ENCODE results near the gene STMN3. TPM values are rescaled to one million over a fixed set of nuclear protein-coding genes. Genes with fewer than 3 reads are reported as not detected.

The STMN3 gene
- total RNA-seq, 2 experiments from 2014 or later: 15.4 to 17.6 TPM

DNA sequence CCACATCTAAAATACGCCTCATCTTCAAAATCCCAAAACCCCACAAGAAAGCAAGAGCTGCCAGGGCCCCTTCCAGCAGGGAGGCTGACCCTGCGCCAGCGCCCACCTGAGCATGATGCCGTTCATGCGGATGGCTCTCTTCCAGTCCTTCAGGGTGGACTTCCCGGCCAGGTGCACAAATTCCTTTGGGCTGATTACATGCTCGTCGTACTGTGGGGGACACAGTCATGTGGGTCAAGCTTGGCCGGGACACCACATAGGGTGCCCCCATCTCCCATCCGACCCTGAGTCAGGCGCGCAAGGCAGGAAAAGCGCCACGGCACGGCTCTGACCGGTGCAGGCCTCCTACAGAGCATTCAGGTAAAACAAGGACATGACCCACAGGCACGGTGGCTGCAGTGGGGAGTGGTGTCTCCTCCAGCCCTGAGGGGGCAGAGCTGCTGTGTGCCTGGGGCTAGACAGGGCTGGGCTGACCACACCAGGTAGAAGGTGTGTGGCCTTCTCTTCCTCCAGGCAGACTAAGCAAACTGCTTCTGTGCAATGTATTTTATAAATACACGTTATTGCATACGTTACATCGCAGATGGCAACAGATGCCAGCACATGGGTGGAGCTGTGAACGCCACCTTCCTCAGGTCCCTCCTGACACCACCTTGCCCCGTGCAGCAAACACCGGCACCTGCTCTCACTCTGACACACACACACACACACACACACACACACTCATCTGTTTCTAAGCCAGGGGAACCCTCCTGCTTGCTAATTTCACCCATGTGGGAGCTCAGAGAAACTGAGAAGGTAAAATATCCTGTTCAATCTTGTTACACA is 55.4 kb downstream of the STMN3 start:
- no peak for ATAC-seq
- POLR2A ChIA-PET: no interaction called here
- H3K27me3 Mint-ChIP-seq: no peaks in the 10 kb centered on the region
- H3K4me3 Mint-ChIP-seq: no peak overlapping the region
- no peaks in the 10 kb centered on the region for H3K9me3 Mint-ChIP-seq (ENCODE audit: low read depth)
- no peaks in the 10 kb centered on the region for H3K4me1 Mint-ChIP-seq
- intact Hi-C loops (cut with DNase I, micrococcal nuclease): no loop called here
- CTCF ChIA-PET: interaction anchor here (0.6 kb wide), 1 partner anchor 9 kb away, joined by 3 read pairs; no protein-coding TSS in a partner anchor
- H3K36me3 Mint-ChIP-seq (ENCODE audit: low read depth): peaks cover 37% of the 10 kb centered on the region
- DNase-seq: no peak
- no peak overlapping the region for H3K27ac Mint-ChIP-seq

DNA sequence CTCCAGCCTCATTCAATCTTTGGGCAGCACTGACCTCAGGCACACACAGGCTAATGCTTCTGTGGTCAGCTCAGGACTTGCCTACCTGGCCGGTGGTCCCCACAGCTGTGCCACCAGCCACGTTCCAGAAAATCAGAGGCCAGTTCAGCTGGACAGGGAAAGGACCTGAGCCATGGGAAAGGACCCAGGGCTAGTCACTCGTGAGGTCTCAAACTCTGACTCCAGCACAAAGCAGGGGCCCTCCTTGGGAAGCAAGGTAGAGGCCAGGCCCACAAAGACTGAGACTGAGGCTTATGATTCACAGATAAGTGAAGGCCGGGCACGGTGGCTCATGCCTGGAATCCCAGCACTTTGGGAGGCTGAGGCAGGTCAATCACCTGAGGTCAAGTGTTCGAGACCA is 56.8 kb downstream of the STMN3 start:
- Mint-ChIP-seq H3K9me3 (ENCODE audit: low read depth) (no peaks in the 10 kb centered on the region), H3K4me3 (no peak overlapping the region), H3K4me1 (no peaks in the 10 kb centered on the region), H3K36me3 (ENCODE audit: low read depth) (peaks cover 26% of the 10 kb centered on the region), H3K27me3 (no peaks in the 10 kb centered on the region), H3K27ac (no peak overlapping the region)
- intact Hi-C loops (cut with DNase I, micrococcal nuclease): no loop called here
- POLR2A ChIA-PET: no interaction called here
- DNase-seq: no peak
- no peak for ATAC-seq
- CTCF ChIA-PET: interaction anchor here (0.8 to 0.9 kb wide), 2 partner anchors 14 to 59 kb away, joined by 3 to 4 read pairs; no protein-coding TSS in a partner anchor

DNA sequence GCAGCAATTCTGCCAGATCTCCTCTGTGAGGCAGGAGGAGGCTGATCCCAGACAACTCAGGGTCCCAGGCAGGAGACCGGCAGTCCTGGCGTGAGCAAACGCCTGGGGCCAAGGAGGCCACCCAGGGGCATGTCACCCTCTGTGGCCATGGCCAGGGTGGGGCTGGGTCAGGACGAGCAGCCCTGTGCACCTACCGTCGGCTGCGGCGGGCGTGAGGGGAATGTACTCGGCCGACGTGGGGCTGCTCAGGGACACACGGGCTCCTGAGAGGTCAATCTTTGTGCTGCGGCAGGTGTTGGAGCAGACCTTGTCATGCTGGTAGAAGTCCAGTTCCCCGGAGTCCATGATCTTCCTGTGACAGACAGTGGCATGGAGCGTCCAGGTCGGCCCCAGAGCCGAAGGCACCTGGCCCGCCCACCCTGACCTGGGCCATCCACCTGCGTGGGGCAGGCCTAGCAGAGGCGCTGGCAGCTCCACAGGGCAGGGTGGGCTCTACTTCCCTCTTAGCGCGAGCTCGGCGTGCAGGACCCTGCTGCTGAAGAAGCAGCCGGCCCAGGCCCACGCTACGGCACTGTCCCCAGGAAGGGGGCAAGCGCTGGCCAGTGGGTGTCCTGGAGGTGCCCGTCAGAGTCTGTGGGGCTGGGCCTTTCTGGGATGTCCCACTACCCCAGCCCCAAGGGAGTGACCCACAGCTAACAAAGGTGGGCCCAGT is 57.7 kb downstream of the STMN3 start:
- intact Hi-C loops (cut with DNase I, micrococcal nuclease): no loop called here
- H3K36me3 Mint-ChIP-seq (ENCODE audit: low read depth): peaks cover 30% of the 10 kb centered on the region
- no peaks in the 10 kb centered on the region for H3K27me3 Mint-ChIP-seq
- POLR2A ChIA-PET: no interaction called here
- H3K27ac Mint-ChIP-seq: no peak overlapping the region
- H3K9me3 Mint-ChIP-seq (ENCODE audit: low read depth): no peaks in the 10 kb centered on the region
- no peak overlapping the region for H3K4me3 Mint-ChIP-seq
- ATAC-seq: no peak
- no peaks in the 10 kb centered on the region for H3K4me1 Mint-ChIP-seq
- CTCF ChIA-PET: interaction anchor here (0.8 to 0.9 kb wide), 2 partner anchors 13 to 58 kb away, joined by 3 to 4 read pairs; no protein-coding TSS in a partner anchor
- DNase-seq: no peak

DNA sequence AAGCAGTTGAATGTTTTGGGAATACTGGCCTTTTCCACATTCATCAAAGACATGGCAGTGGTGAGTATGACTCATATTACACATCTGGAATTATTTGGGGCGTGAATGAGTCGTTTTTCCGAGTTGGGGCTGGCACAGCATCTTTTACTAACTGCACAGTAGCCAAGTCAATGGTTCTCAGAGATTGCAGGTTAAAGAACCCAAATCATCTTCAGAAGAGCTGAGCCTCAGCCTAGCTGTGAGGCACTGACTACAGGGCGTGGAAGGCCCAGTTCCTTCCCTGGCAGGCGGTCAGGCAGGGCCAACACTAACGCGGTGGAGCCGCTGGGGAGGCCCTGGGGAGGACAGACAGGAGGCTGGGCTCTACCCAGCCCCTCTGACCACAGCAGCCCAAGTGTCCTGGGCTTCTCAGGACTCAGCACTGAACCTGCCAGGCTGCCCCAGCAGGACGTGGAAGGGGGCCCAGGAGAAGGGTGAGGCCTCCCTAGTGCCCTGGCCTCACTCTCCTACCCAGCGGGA is 59.1 kb downstream of the STMN3 start:
- H3K36me3 Mint-ChIP-seq (ENCODE audit: low read depth): peaks cover 30% of the 10 kb centered on the region
- H3K4me1 Mint-ChIP-seq: no peaks in the 10 kb centered on the region
- ChIA-PET POLR2A (no interaction called here), CTCF (no interaction called here)
- intact Hi-C loops (cut with DNase I, micrococcal nuclease): no loop called here
- H3K27ac Mint-ChIP-seq: no peak overlapping the region
- H3K9me3 Mint-ChIP-seq (ENCODE audit: low read depth): no peaks in the 10 kb centered on the region
- no peak for ATAC-seq
- DNase-seq: no peak
- no peaks in the 10 kb centered on the region for H3K27me3 Mint-ChIP-seq
- no peak overlapping the region for H3K4me3 Mint-ChIP-seq

DNA sequence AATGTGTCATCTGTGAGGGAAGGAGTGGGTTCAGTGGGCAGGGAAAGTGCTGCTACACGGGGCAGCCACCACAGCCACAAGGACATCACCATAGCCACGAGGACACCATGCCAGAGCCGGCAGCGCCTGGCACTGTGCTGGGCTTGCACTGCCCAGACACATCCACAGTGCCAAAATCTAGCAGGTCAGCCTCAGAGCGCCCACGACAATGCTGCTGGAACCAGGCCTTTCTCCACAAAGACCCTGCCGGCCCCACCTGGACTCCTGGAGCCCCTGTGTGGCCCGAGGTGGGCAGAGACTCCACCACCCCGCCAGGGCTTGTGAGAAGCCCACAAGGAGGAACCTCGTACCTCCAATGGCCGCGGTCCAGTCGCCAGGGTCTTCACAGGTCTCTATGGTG is 60.6 kb downstream of the STMN3 start:
- Mint-ChIP-seq H3K4me1 (peaks cover 6% of the 10 kb centered on the region), H3K4me3 (no peak overlapping the region), H3K9me3 (ENCODE audit: low read depth) (no peaks in the 10 kb centered on the region), H3K36me3 (ENCODE audit: low read depth) (peaks cover 27% of the 10 kb centered on the region), H3K27me3 (no peaks in the 10 kb centered on the region), H3K27ac (no peak overlapping the region)
- intact Hi-C loops (cut with DNase I, micrococcal nuclease): no loop called here
- ATAC-seq (no peak), DNase-seq (no peak)
- ChIA-PET POLR2A (no interaction called here), CTCF (no interaction called here)

DNA sequence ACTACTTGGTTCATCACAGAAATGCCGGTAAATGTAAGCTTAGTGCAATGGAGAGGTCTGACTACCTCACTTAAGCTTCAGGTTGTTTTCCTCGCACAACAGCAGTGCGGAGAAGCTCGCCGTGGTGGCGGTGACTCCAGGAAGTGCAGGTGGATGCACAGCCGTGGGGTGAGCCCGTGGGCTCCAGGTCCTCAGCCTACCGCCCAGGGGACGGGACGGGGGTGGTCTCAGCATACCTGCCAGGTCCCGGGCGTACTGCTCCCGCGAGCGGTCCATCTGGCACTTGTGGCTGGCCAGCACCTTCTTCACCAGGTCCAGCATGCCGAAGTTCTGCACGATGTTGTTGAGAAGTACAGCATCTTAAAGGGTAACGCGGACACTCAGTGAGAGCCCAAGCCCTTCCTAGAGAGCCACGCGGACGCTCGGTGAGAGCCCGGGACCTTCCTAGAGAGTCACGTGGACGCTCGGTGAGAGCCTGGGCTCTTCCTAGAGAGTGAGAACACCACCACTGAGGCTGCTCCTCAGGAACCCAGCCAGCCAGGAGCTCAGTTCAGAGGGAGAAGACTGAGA is 61.4 kb downstream of the STMN3 start:
- intact Hi-C loops (cut with DNase I, micrococcal nuclease): no loop called here
- Mint-ChIP-seq H3K27ac (no peak overlapping the region), H3K27me3 (no peaks in the 10 kb centered on the region), H3K36me3 (ENCODE audit: low read depth) (peaks cover 30% of the 10 kb centered on the region), H3K9me3 (ENCODE audit: low read depth) (no peaks in the 10 kb centered on the region), H3K4me1 (peaks cover 11% of the 10 kb centered on the region), H3K4me3 (no peak overlapping the region)
- POLR2A ChIA-PET: no interaction called here
- ATAC-seq (no peak), DNase-seq (no peak)
- CTCF ChIA-PET: interaction anchor here (0.6 kb wide), 1 partner anchor 465 kb away, joined by 4 read pairs; no protein-coding TSS in a partner anchor

DNA sequence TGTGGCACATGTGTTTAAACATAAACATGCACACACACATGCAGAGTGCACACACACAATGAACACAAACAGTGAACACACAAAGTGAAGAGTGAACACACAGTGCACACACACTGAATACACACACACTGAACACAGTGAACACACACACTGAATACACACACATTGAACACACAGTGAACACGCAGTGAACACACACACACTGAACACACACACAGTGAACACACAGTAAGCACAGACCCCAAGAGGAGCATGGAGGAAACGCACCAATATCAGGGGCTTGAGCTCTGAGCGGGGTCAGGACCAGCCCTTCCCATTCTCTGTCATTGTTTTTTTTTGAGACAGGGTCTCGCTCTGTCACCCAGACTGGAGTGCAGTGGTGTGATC is 62.1 kb downstream of the STMN3 start:
- Mint-ChIP-seq H3K9me3 (ENCODE audit: low read depth) (no peaks in the 10 kb centered on the region), H3K27ac (no peak overlapping the region), H3K4me1 (peaks cover 11% of the 10 kb centered on the region), H3K27me3 (no peaks in the 10 kb centered on the region), H3K36me3 (ENCODE audit: low read depth) (peaks cover 30% of the 10 kb centered on the region), H3K4me3 (no peak overlapping the region)
- intact Hi-C loops (cut with DNase I, micrococcal nuclease): no loop called here
- ATAC-seq (no peak), DNase-seq (no peak)
- POLR2A ChIA-PET: no interaction called here
- CTCF ChIA-PET: no interaction called here

DNA sequence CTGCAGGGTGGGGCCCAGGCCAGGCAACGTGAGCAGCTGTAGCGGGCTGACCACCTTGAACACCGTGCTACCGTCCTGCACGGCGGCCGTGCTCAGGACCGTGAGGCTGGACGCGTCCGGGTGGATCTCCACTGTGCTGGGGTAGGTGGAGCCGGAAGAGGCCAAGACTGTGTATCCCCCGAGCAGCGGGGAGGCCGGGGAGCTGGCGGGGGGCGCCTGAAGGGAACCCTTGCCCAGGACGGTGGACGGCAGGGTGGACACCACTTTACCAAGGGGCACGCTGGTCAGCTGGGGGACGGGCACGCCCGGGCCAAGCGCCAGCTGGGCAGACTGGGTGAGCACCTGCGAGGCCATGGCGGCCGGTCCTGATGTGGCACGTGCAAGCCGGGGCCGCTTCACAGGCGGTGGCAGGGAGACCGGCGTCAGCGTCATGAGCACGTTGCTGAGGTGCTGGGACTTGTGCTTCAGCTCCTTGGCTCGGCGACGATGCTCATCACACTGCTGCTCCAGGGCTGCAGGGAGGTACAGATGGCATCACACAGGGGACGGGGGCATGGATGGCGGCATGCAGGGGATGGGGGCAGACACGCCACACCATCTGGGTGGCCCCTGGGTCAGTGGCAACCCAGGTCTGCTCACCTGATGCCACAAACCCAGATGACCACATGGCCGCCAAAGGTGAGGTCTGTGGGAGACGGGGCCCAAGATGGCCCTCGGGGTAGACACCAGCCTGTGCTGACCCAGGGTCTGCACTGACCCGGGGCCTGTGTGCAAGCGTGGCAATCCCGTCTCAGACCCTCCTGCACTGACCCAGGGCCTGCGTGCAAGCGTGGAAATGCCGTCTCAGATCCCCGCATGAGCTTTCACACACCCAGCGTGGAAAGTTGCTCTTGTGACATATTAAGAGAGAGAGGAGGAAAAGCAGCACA is 62.7 kb downstream of the STMN3 start:
- no peak overlapping the region for H3K4me3 Mint-ChIP-seq
- POLR2A ChIA-PET: no interaction called here
- peaks cover 11% of the 10 kb centered on the region for H3K4me1 Mint-ChIP-seq
- H3K9me3 Mint-ChIP-seq (ENCODE audit: low read depth): no peaks in the 10 kb centered on the region
- peaks cover 29% of the 10 kb centered on the region for H3K36me3 Mint-ChIP-seq (ENCODE audit: low read depth)
- CTCF ChIA-PET: no interaction called here
- DNase-seq (no peak), ATAC-seq (no peak)
- no peak overlapping the region for H3K27ac Mint-ChIP-seq
- intact Hi-C loops (cut with DNase I, micrococcal nuclease): no loop called here
- H3K27me3 Mint-ChIP-seq: no peaks in the 10 kb centered on the region

Other genes starting within 250 kb of the STMN3 start
- not detected for gene KCNQ2, start 180.8 kb downstream of the STMN3 start, total RNA-seq
- under 1 TPM; 0.69 to 0.81 TPM for gene EEF1A2, start 154.3 kb downstream of the STMN3 start, total RNA-seq
- 100 to 1,000 TPM; 119 to 133 TPM for gene PPDPF, start 132.7 kb downstream of the STMN3 start, total RNA-seq
- gene PTK6, start 116.0 kb downstream of the STMN3 start, total RNA-seq: under 1 TPM; 0.25 to 0.48 TPM
- not detected for gene SRMS, start 105.7 kb downstream of the STMN3 start, total RNA-seq
- gene FNDC11, start 99.3 kb downstream of the STMN3 start, total RNA-seq: under 1 TPM; 0.18 to 0.27 TPM
- gene HELZ2, start 79.2 kb downstream of the STMN3 start, total RNA-seq: 10 to 100 TPM; 16.1 to 18.7 TPM
- 10 to 100 TPM; 14.0 to 14.1 TPM for gene GMEB2, start 26.3 kb downstream of the STMN3 start, total RNA-seq
- gene RTEL1, start 4.9 kb upstream of the STMN3 start, total RNA-seq: 10 to 100 TPM; 44.5 to 44.7 TPM
- 1 to 10 TPM in 1 of 2 experiments, under 1 TPM in 1; 0.21 to 1.7 TPM for gene TNFRSF6B, start 43.2 kb upstream of the STMN3 start, total RNA-seq
- gene ARFRP1, start 54.6 kb upstream of the STMN3 start, total RNA-seq: 10 to 100 TPM; 36.4 to 52.0 TPM
- gene ZGPAT, start 54.6 kb upstream of the STMN3 start, total RNA-seq: 10 to 100 TPM; 15.3 to 21.9 TPM
- 10 to 100 TPM in 1 of 2 experiments, 1 to 10 TPM in 1; 7.3 to 10.2 TPM for gene LIME1, start 83.2 kb upstream of the STMN3 start, total RNA-seq
- gene SLC2A4RG, start 86.4 kb upstream of the STMN3 start, total RNA-seq: 10 to 100 TPM; 30.9 to 34.9 TPM
- 1 to 10 TPM in 1 of 2 experiments, under 1 TPM in 1; 0.88 to 1.3 TPM for gene ZBTB46, start 177.8 kb upstream of the STMN3 start, total RNA-seq
- gene ABHD16B, start 208.1 kb upstream of the STMN3 start, total RNA-seq: under 1 TPM; 0.11 to 0.16 TPM
- gene TPD52L2, start 211.8 kb upstream of the STMN3 start, total RNA-seq: 10 to 100 TPM; 54.0 to 56.3 TPM
- gene DNAJC5, start 241.7 kb upstream of the STMN3 start, total RNA-seq: 10 to 100 TPM; 30.1 to 34.3 TPM